ENCODE measurements around the gene ACBD3.

DNA sequence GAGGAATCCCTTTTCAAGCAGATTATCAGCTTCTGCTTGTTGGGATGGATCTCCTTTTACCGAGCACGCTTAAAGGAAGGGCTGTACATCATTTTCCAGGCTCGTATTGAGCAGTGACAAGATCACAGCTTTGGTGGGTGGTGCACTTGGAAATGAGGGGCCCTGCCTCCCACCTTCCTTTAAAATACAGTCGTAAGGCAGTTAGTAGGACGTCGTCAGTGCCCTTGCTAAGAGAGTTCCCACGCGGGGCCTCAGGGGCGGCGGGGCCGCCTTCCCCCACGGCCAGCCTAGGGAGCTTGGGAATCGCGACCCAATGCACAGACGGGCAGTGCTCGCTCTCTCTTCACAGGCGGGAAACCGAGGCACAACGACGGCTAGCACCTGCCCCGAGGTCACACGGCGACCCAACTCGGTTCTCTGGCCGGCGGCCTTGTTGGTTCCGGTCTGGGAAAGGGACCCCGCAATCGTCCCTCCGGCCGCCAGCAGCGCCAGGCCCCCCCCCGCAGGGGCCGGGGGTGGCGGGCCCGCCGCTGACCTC, 65.4 kb downstream of the ACBD3 start:
- TF ChIP-seq, protein P1, sequence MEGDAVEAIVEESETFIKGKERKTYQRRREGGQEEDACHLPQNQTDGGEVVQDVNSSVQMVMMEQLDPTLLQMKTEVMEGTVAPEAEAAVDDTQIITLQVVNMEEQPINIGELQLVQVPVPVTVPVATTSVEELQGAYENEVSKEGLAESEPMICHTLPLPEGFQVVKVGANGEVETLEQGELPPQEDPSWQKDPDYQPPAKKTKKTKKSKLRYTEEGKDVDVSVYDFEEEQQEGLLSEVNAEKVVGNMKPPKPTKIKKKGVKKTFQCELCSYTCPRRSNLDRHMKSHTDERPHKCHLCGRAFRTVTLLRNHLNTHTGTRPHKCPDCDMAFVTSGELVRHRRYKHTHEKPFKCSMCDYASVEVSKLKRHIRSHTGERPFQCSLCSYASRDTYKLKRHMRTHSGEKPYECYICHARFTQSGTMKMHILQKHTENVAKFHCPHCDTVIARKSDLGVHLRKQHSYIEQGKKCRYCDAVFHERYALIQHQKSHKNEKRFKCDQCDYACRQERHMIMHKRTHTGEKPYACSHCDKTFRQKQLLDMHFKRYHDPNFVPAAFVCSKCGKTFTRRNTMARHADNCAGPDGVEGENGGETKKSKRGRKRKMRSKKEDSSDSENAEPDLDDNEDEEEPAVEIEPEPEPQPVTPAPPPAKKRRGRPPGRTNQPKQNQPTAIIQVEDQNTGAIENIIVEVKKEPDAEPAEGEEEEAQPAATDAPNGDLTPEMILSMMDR (IDR thresholded peaks at IDR 0.05) = no peak
- TF ChIP-seq POLR2A (IDR thresholded peaks at IDR 0.05) (no peak), EP300 (IDR thresholded peaks at IDR 0.05) (no peak)

Measured in gastroesophageal sphincter (tissue), 3 donors.